DOHH2 (cell line): ENCODE data around the gene FAAP20.

Experiments used
- H3F3A ChIP-seq: fragments of 200-600 bp; sonication (generic), shearing (Covaris generic); 2 replicates; pipeline ENCODE4 v1.6.0; 2016; ENCODE audit warnings: antibody characterized with exemption, mild to moderate bottlenecking; ENCODE audit not compliant: control insufficient read depth, insufficient read depth
- H3K27ac ChIP-seq: fragments of 200-600 bp; sonication (generic); 2 replicates; pipeline ENCODE4 v1.5.1; 2014; ENCODE audit warnings: low read depth, mild to moderate bottlenecking, low read length, moderate library complexity
- H3K27me3 ChIP-seq: fragments of 200-600 bp; sonication (generic); 2 replicates; pipeline ENCODE4 v1.6.1; 2014; ENCODE audit warnings: mild to moderate bottlenecking, low read length, mixed read lengths; ENCODE audit not compliant: control insufficient read depth
- H3K36me3 ChIP-seq: fragments of 200-600 bp; sonication (generic); 2 replicates; pipeline ENCODE4 v1.6.1; 2014; ENCODE audit warnings: mild to moderate bottlenecking, low read length, moderate library complexity, mixed read lengths; ENCODE audit not compliant: control insufficient read depth
- H3K4me1 ChIP-seq: fragments of 200-600 bp; sonication (generic); 2 replicates; pipeline ENCODE4 v1.6.1; 2014; ENCODE audit warnings: mild to moderate bottlenecking, low read length, mixed read lengths; ENCODE audit not compliant: control insufficient read depth
- H3K4me2 ChIP-seq: fragments of 200-600 bp; sonication (generic); 2 replicates; pipeline ENCODE4 v1.6.0; 2014; ENCODE audit warnings: mild to moderate bottlenecking, low read length, moderate library complexity
- H3K4me3 ChIP-seq: fragments of 200-600 bp; sonication (generic); 2 replicates; pipeline ENCODE4 v1.5.1; 2014; ENCODE audit warnings: mild to moderate bottlenecking, low read length, mixed read lengths
- H3K79me2 ChIP-seq: fragments of 200-600 bp; sonication (generic); 2 replicates; pipeline ENCODE4 v1.6.1; 2014; ENCODE audit warnings: mild to moderate bottlenecking, low read length, mixed read lengths; ENCODE audit not compliant: control insufficient read depth
- H3K9me2 ChIP-seq: fragments of 200-600 bp; sonication (generic); replicated peaks from 2 replicates; pipeline ENCODE4 v1.6.1; 2014; ENCODE audit warnings: mild to moderate bottlenecking, low read length, mixed read lengths; ENCODE audit not compliant: control insufficient read depth
- H3K9me3 ChIP-seq: fragments of 200-600 bp; sonication (generic); 2 replicates; pipeline ENCODE4 v1.6.1; 2014; ENCODE audit warnings: antibody characterized with exemption, low read length, mixed read lengths; ENCODE audit not compliant: control insufficient read depth, insufficient read depth
- H4K20me1 ChIP-seq: fragments of 200-600 bp; sonication (generic); 2 replicates; pipeline ENCODE4 v1.6.0; 2014; ENCODE audit warnings: low read depth, mild to moderate bottlenecking, antibody characterized with exemption, low read length, moderate library complexity; ENCODE audit not compliant: control insufficient read depth, insufficient read depth
- CTCF ChIP-seq: fragments of 200-600 bp; sonication (generic); IDR thresholded peaks from one replicate; pipeline ENCODE4 v1.5.1; 2014; ENCODE audit warnings: antibody characterized with exemption, mild to moderate bottlenecking, low read depth, low read length; ENCODE audit not compliant: poor library complexity, severe bottlenecking
- EZH2phosphoT487 ChIP-seq: fragments of 200-600 bp; sonication (generic); IDR thresholded peaks from 2 replicates; pipeline ENCODE4 v1.6.1; 2017; ENCODE audit warnings: borderline replicate concordance, mild to moderate bottlenecking, antibody characterized with exemption, low read length, moderate library complexity, mixed read lengths

FAAP20 gene

GRCh38 chr1:2199042-2199810 lies 4.7 kb upstream of the FAAP20 start:
- Histone ChIP-seq H3K27ac (no peak overlapping the region), H3K4me2 (no peak overlapping the region), H3K4me3 (no peak overlapping the region), H3K79me2 (no peaks in the 10 kb centered on the region), H3K9me3 (no peaks in the 10 kb centered on the region), H3K36me3 (no peaks in the 10 kb centered on the region), H3F3A (no peaks in the 10 kb centered on the region), H4K20me1 (no peaks in the 10 kb centered on the region), H3K4me1 (peaks cover 13% of the 10 kb centered on the region), H3K27me3 (peaks cover 6% of the 10 kb centered on the region; the same call in 1 of the 2 replicates), H3K9me2 (no peaks in the 10 kb centered on the region)
- TF ChIP-seq CTCF (no peak), EZH2phosphoT487 (no peak)

GRCh38 chr1:2198571-2198970 lies 4.0 kb upstream of the FAAP20 start:
- no peaks in the 10 kb centered on the region for H3K9me2 ChIP-seq
- peaks cover 3% of the 10 kb centered on the region; the same call in 1 of the 2 replicates for H3K79me2 ChIP-seq
- H4K20me1 ChIP-seq: no peaks in the 10 kb centered on the region
- no peak for TF ChIP-seq EZH2phosphoT487
- TF ChIP-seq CTCF: no peak
- no peak overlapping the region for H3K27ac ChIP-seq
- H3K36me3 ChIP-seq: no peaks in the 10 kb centered on the region
- H3F3A ChIP-seq: no peaks in the 10 kb centered on the region
- peaks cover 6% of the 10 kb centered on the region; the same call in 1 of the 2 replicates for H3K27me3 ChIP-seq
- H3K4me2 ChIP-seq: no peak overlapping the region
- no peak overlapping the region for H3K4me3 ChIP-seq
- no peaks in the 10 kb centered on the region for H3K9me3 ChIP-seq
- H3K4me1 ChIP-seq: peaks cover 15% of the 10 kb centered on the region

- Histone ChIP-seq H3K79me2 (peaks cover 3% of the 10 kb centered on the region; the same call in 1 of the 2 replicates), H3K4me2 (no peak overlapping the region), H3K4me1 (peaks cover 18% of the 10 kb centered on the region), H3K4me3 (no peak overlapping the region), H3K9me3 (no peaks in the 10 kb centered on the region), H3K27me3 (peaks cover 6% of the 10 kb centered on the region; the same call in 1 of the 2 replicates), H3K9me2 (no peaks in the 10 kb centered on the region), H3K36me3 (no peaks in the 10 kb centered on the region), H4K20me1 (no peaks in the 10 kb centered on the region), H3F3A (no peaks in the 10 kb centered on the region), H3K27ac (no peak overlapping the region)
- no peak for TF ChIP-seq EZH2phosphoT487
- no peak for TF ChIP-seq CTCF
These were observed 3.2 kb upstream of the FAAP20 start for GRCh38 chr1:2197707-2198165.
